ENCODE data around the gene GPR137. TPM values are rescaled to one million over a fixed set of nuclear protein-coding genes. Genes with fewer than 3 reads are reported as not detected.
A peak's percentile ranks its signal among the peaks of the same experiment; 100 is the strongest.

GPR137 gene
- total and polyA plus RNA-seq, 2 experiments from 2014 or later: 25.2 to 63.9 TPM

DNA sequence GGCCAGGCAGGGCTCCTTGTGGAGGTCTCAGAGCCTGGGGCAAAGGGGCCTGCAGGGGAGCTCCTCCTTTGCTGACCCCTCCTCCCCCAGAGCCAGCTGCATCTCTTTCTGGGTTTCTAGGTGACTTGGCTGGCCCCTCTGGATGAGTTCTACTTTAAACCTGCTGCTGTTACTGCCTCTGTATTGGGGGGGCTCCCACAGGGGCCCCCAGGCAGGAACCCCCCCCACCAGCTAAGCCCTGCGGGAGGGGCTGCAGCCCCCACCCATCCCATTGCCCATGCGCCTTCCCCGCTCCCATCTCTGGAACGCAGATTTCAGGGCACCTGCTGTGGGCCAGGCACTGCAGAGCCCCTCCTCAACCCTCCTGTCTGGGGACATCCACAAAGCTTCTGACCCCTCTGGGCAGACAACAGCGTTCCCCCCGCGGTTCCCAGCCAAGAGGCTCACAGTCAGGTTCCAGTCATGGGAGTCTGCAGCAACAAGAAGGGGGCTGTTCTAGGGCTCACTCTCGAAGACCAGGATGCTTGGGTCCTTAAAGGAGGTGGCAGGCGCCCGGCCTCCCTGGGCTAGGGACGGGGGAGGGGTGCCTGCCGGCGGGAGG lies 35.1 kb upstream of the GPR137 start:
- Histone ChIP-seq H3K9me2 (replicated peaks; ENCODE audit: insufficient read depth) (no peaks in the 10 kb centered on the region), H3K27ac (no peak overlapping the region), H3K9me3 (ENCODE audit: low read depth) (no peaks in the 10 kb centered on the region), H4K20me1 (ENCODE audit: insufficient read depth, poor library complexity, severe bottlenecking) (peaks cover 5% of the 10 kb centered on the region), H3K27me3 (no peaks in the 10 kb centered on the region), H3K36me3 (replicated peaks; ENCODE audit: insufficient read depth, low read depth) (no peaks in the 10 kb centered on the region), H3K4me2 (peak overlapping the region; percentile 97), H3K4me1 (ENCODE audit: insufficient read depth) (peaks cover 21% of the 10 kb centered on the region), H3K4me3 (peak overlapping the region; percentile 65), H3K79me2 (peaks cover 24% of the 10 kb centered on the region), H2AFZ (peak overlapping the region; percentile 69)
- DNase-seq (ENCODE audit: low spot score): peak; percentile 58
- WGBS (ENCODE audit: low lambda C conversion rate, missing lambda C conversion rate): 30% methylated on average over 9 of the region's 13 CpGs
- TF ChIP-seq EZH2 (IDR thresholded peaks at IDR 0.05; ENCODE audit: borderline replicate concordance) (no peak), EZH2phosphoT487 (IDR thresholded peaks at IDR 0.05; ENCODE audit: low read depth, severe bottlenecking, unreplicated experiment) (no peak)
- TF ChIP-seq, protein P1, sequence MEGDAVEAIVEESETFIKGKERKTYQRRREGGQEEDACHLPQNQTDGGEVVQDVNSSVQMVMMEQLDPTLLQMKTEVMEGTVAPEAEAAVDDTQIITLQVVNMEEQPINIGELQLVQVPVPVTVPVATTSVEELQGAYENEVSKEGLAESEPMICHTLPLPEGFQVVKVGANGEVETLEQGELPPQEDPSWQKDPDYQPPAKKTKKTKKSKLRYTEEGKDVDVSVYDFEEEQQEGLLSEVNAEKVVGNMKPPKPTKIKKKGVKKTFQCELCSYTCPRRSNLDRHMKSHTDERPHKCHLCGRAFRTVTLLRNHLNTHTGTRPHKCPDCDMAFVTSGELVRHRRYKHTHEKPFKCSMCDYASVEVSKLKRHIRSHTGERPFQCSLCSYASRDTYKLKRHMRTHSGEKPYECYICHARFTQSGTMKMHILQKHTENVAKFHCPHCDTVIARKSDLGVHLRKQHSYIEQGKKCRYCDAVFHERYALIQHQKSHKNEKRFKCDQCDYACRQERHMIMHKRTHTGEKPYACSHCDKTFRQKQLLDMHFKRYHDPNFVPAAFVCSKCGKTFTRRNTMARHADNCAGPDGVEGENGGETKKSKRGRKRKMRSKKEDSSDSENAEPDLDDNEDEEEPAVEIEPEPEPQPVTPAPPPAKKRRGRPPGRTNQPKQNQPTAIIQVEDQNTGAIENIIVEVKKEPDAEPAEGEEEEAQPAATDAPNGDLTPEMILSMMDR (IDR thresholded peaks at IDR 0.05; ENCODE audit: poor library complexity): no peak

DNA sequence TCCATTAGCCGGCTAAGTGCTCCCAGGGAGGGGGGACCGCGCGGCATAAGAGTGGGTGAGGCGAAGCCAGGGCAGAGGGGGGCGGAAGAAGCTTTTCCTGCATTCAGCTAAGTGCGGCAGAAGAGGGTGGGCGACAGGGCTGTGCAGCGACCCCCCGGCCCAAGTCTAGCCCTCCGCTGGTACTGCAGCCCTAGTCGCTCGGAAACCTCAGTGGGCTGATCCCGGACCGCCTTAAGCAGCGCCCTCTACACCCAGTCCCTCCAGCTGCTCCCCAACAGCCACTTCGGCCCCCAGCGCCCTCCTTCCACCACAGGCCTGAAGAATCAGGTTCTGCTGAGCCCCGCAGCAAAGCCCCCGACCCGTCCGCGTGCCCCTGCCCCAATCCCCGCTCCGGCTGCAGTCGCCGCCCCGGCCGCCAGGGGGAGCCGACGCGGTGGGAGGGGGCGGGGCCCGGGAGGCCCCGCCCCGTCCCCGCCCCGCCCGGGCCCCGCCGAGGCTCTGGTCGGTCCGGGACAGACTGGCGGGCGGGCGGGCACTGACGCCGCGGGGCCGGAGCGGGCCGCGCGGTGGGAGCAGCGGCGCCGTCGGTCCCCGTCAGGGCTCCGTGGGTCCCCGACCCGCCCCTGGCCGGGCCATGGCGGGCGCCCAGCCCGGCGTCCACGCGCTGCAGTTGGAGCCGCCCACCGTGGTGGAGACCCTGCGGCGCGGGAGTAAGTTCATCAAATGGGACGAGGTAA lies 34.5 kb upstream of the GPR137 start, which contains the start of gene PLCB3:
TSS of gene PLCB3 (plus strand) at position 515 of the 737 bp plus-strand sequence. CDS start at position 635, 120 bp downstream.
- peaks cover 18% of the 10 kb centered on the region for H3K79me2 ChIP-seq
- no peaks in the 10 kb centered on the region for H3K36me3 ChIP-seq (replicated peaks; ENCODE audit: insufficient read depth, low read depth)
- H3K4me3 ChIP-seq: peak within 1 kb of the TSS; percentile 82
- peaks cover 5% of the 10 kb centered on the region for H4K20me1 ChIP-seq (ENCODE audit: insufficient read depth, poor library complexity, severe bottlenecking)
- peak within 1 kb of the TSS; percentile 74 for H2AFZ ChIP-seq
- WGBS (ENCODE audit: low lambda C conversion rate, missing lambda C conversion rate): no CpG with 5 or more reads among the region's 75 CpGs
- peaks cover 21% of the 10 kb centered on the region for H3K4me1 ChIP-seq (ENCODE audit: insufficient read depth)
- H3K27me3 ChIP-seq: no peaks in the 10 kb centered on the region
- no peaks in the 10 kb centered on the region for H3K9me2 ChIP-seq (replicated peaks; ENCODE audit: insufficient read depth)
- H3K9me3 ChIP-seq (ENCODE audit: low read depth): no peaks in the 10 kb centered on the region
- H3K4me2 ChIP-seq: peak within 1 kb of the TSS; percentile 99
- DNase-seq (ENCODE audit: low spot score): peak; percentile 87
- TF ChIP-seq EZH2phosphoT487 (IDR thresholded peaks at IDR 0.05; ENCODE audit: low read depth, severe bottlenecking, unreplicated experiment): no peak
- TF ChIP-seq, protein P1 (IDR thresholded peaks at IDR 0.05; ENCODE audit: poor library complexity): peak; percentile 81
- peak within 1 kb of the TSS; percentile 69 for H3K27ac ChIP-seq

- peak overlapping the region; percentile 74 for H2AFZ ChIP-seq
- H3K9me3 ChIP-seq (ENCODE audit: low read depth): no peaks in the 10 kb centered on the region
- H3K27ac ChIP-seq: peak overlapping the region; percentile 69
- peaks cover 5% of the 10 kb centered on the region for H4K20me1 ChIP-seq (ENCODE audit: insufficient read depth, poor library complexity, severe bottlenecking)
- H3K9me2 ChIP-seq (replicated peaks; ENCODE audit: insufficient read depth): no peaks in the 10 kb centered on the region
- TF ChIP-seq, protein P1 (IDR thresholded peaks at IDR 0.05; ENCODE audit: poor library complexity): no peak
- TF ChIP-seq EZH2phosphoT487 (IDR thresholded peaks at IDR 0.05; ENCODE audit: low read depth, severe bottlenecking, unreplicated experiment) (no peak), EZH2 (IDR thresholded peaks at IDR 0.05; ENCODE audit: borderline replicate concordance) (no peak)
- 1% methylated on average over 17 of the region's 18 CpGs for WGBS (ENCODE audit: low lambda C conversion rate, missing lambda C conversion rate)
- H3K4me1 ChIP-seq (ENCODE audit: insufficient read depth): peaks cover 21% of the 10 kb centered on the region
- H3K36me3 ChIP-seq (replicated peaks; ENCODE audit: insufficient read depth, low read depth): no peaks in the 10 kb centered on the region
- H3K27me3 ChIP-seq: no peaks in the 10 kb centered on the region
- H3K4me3 ChIP-seq: peak overlapping the region; percentile 82
- DNase-seq (ENCODE audit: low spot score): no peak
- peaks cover 16% of the 10 kb centered on the region for H3K79me2 ChIP-seq
- peak overlapping the region; percentile 99 for H3K4me2 ChIP-seq
Measured at GRCh38 chr11:64251753-64252002, 34.0 kb upstream of the GPR137 start.

Measured in hepatocyte (in vitro differentiated cells).